Hepatocyte (in vitro differentiated cells): ENCODE results near the gene CALCA. TPM values are rescaled to one million over a fixed set of nuclear protein-coding genes. Genes with fewer than 3 reads are reported as not detected.

Source experiments
- DNase-seq: peaks from one replicate; pipeline ENCODE4 v3.0.0-alpha.2; 2016; ENCODE audit warnings: low spot score
- H2AFZ ChIP-seq: fragments of 200-600 bp; sonication (generic); 2 replicates; pipeline ENCODE4 v1.6.0; 2016; ENCODE audit warnings: antibody characterized with exemption, mild to moderate bottlenecking
- H3K27ac ChIP-seq: fragments of 200-600 bp; sonication (generic); 2 replicates; pipeline ENCODE4 v1.5.1; 2016; ENCODE audit warnings: mild to moderate bottlenecking
- H3K27me3 ChIP-seq: fragments of 200-600 bp; sonication (generic); 2 replicates; pipeline ENCODE4 v1.6.1; 2016
- H3K36me3 ChIP-seq: fragments of 200-600 bp; sonication (generic); replicated peaks from 2 replicates; pipeline ENCODE4 v1.5.1; 2016; ENCODE audit warnings: low read depth; ENCODE audit not compliant: insufficient read depth
- H3K4me1 ChIP-seq: fragments of 200-600 bp; sonication (generic); 2 replicates; pipeline ENCODE4 v1.5.1; 2016; ENCODE audit warnings: mild to moderate bottlenecking, moderate library complexity; ENCODE audit not compliant: insufficient read depth
- H3K4me2 ChIP-seq: fragments of 200-600 bp; sonication (generic); 2 replicates; pipeline ENCODE4 v1.6.0; 2016
- H3K4me3 ChIP-seq: fragments of 200-600 bp; sonication (generic); 2 replicates; pipeline ENCODE4 v1.5.1; 2016; ENCODE audit warnings: mild to moderate bottlenecking
- H3K79me2 ChIP-seq: fragments of 200-600 bp; sonication (generic); 2 replicates; pipeline ENCODE4 v1.6.0; 2017; ENCODE audit warnings: mild to moderate bottlenecking
- H3K9me2 ChIP-seq: fragments of 200-600 bp; sonication (generic); replicated peaks from 2 replicates; pipeline ENCODE4 v1.6.0; 2017; ENCODE audit warnings: mild to moderate bottlenecking; ENCODE audit not compliant: insufficient read depth
- H3K9me3 ChIP-seq: fragments of 200-600 bp; sonication (generic); 2 replicates; pipeline ENCODE4 v1.5.1; 2016; ENCODE audit warnings: low read depth, mild to moderate bottlenecking
- H4K20me1 ChIP-seq: fragments of 200-600 bp; sonication (generic); 2 replicates; pipeline ENCODE4 v1.6.0; 2016; ENCODE audit warnings: mild to moderate bottlenecking; ENCODE audit not compliant: insufficient read depth, poor library complexity, severe bottlenecking
- EZH2 ChIP-seq: fragments of 200-600 bp; sonication (generic); IDR thresholded peaks from 2 replicates; pipeline ENCODE4 v1.6.1; 2016; ENCODE audit warnings: antibody characterized with exemption, mild to moderate bottlenecking, borderline replicate concordance
- EZH2phosphoT487 ChIP-seq: fragments of 200-600 bp; sonication (generic); IDR thresholded peaks from one replicate; pipeline ENCODE4 v1.6.1; 2018; ENCODE audit warnings: antibody characterized with exemption, mild to moderate bottlenecking, low read depth, moderate library complexity; ENCODE audit not compliant: unreplicated experiment, severe bottlenecking
- WGBS: methylation state at CpG from one replicate; pipeline ENCODE4 v1.1.6; 2016; ENCODE audit warnings: low lambda C conversion rate; ENCODE audit errors: missing lambda C conversion rate; 5-methylcytosine and 5-hydroxymethylcytosine counted together
- polyA plus RNA-seq: library from polyadenylated mRNA; unstranded; fragments of >200 nt; fragmentation: Nextera tagmentation; extraction: Ambion mirVana; gene quantifications from 2 replicates; pipeline ENCODE4 v1.2.1, GENCODE V29; 2016
- total RNA-seq: library from RNA; depleted of rRNA; stranded (reverse); fragments of >200 nt; gene quantifications from 2 replicates; pipeline ENCODE4 v1.2.3, GENCODE V29; 2014
- TF ChIP-seq, protein P1 (sequence below): fragments of 200-600 bp; sonication (generic); IDR thresholded peaks from 2 replicates; pipeline ENCODE4 v1.5.1; 2016; ENCODE audit warnings: antibody characterized with exemption, mild to moderate bottlenecking; ENCODE audit not compliant: poor library complexity

CALCA gene
- total and polyA plus RNA-seq, 2 experiments from 2014 or later, result not detected

DNA sequence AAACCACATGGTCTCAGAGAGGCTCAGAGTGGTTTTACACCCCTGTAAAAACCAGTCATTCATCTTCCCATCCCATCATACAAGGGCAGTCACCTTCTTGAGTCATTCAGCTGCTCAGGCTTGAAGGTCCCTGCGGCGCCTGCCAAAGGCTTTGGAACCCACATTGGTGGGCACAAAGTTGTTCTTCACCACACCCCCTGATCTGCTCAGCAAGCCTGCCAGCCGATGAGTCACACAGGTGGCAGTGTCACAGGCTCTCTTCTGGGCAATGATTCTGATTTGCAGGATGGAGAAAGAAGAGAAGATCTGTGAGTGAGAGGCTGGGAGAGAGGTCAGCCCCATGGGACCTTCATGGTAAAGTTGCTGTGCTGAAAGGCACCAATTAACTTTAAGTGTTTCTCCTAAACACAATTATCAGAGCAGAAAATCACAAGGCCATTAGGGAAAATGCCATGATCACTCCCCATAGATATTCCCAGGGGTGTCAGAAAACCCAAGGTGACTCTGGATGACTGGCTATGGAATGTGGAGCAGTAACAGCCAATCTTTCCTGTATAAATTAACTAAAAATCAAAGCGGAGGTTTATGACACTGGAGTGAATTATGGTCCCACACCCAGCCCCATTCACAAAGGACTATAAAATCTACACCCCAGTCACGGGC lies 4.4 kb downstream of the CALCA start:
- Histone ChIP-seq H3K4me2 (no peak overlapping the region), H3K36me3 (no peaks in the 10 kb centered on the region), H3K27ac (no peak overlapping the region), H3K4me3 (no peak overlapping the region), H3K9me3 (no peaks in the 10 kb centered on the region), H3K4me1 (peaks cover 8% of the 10 kb centered on the region), H4K20me1 (no peaks in the 10 kb centered on the region), H2AFZ (no peak overlapping the region), H3K9me2 (no peaks in the 10 kb centered on the region), H3K79me2 (no peaks in the 10 kb centered on the region), H3K27me3 (peaks cover 54% of the 10 kb centered on the region)
- WGBS, result 82% methylated on average over 5 of the region's 5 CpGs
- TF ChIP-seq EZH2 (no peak), EZH2phosphoT487 (no peak)
- TF ChIP-seq, protein P1, sequence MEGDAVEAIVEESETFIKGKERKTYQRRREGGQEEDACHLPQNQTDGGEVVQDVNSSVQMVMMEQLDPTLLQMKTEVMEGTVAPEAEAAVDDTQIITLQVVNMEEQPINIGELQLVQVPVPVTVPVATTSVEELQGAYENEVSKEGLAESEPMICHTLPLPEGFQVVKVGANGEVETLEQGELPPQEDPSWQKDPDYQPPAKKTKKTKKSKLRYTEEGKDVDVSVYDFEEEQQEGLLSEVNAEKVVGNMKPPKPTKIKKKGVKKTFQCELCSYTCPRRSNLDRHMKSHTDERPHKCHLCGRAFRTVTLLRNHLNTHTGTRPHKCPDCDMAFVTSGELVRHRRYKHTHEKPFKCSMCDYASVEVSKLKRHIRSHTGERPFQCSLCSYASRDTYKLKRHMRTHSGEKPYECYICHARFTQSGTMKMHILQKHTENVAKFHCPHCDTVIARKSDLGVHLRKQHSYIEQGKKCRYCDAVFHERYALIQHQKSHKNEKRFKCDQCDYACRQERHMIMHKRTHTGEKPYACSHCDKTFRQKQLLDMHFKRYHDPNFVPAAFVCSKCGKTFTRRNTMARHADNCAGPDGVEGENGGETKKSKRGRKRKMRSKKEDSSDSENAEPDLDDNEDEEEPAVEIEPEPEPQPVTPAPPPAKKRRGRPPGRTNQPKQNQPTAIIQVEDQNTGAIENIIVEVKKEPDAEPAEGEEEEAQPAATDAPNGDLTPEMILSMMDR, result no peak
- DNase-seq, result no peak

DNA sequence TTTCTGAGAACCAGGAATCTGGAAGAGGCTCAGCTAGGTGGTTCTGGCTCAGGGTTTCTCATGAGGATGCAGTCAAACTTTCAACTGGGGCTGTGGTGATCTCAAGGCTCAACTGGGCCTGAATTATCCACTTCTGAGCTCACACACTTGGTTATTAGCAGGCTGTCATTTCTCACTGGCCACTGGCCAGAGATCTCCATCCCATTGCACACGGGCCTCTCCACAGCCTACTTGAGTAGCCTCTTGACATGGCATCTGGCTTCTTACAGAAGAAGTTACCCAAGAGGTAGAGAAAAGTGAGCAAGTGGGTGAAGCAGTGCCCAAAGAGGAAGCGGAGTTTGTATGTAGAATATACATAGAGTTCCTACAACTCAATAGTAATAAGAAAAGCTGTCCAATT lies 16.0 kb downstream of the CALCA start:
- no peaks in the 10 kb centered on the region for H3K9me2 ChIP-seq
- no peak for DNase-seq
- no peaks in the 10 kb centered on the region for H3K27me3 ChIP-seq
- no peaks in the 10 kb centered on the region for H3K9me3 ChIP-seq
- no peaks in the 10 kb centered on the region for H3K4me1 ChIP-seq
- H3K36me3 ChIP-seq, result no peaks in the 10 kb centered on the region
- no peak overlapping the region for H3K27ac ChIP-seq
- TF ChIP-seq, protein P1, result no peak
- TF ChIP-seq EZH2phosphoT487, result no peak
- TF ChIP-seq EZH2, result no peak
- no peak overlapping the region for H3K4me3 ChIP-seq
- H3K79me2 ChIP-seq, result no peaks in the 10 kb centered on the region
- no peak overlapping the region for H3K4me2 ChIP-seq
- H2AFZ ChIP-seq, result no peak overlapping the region
- H4K20me1 ChIP-seq, result no peaks in the 10 kb centered on the region
- WGBS, result 90% methylated on average over 2 of the region's 2 CpGs

DNA sequence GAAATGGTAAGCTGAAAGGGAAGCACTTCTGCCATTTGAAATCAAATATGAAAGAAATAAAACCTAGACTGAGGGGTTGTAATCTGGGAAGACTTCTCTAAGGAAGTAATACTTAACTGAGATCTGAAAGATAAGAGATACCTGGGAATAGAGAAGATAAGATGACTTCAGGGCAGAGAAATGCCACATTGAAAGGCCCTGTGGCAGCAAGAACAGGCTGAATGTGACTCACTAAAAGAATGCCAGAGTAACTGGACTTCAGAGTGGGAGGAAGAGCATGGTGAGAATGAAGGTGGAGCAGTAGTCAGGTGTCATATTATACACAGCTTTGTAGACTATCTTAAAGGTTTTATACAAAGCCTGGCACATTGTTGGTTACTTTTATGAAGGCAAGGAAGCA lies 17.6 kb downstream of the CALCA start:
- Histone ChIP-seq H3K4me1 (no peaks in the 10 kb centered on the region), H3K79me2 (no peaks in the 10 kb centered on the region), H3K27me3 (no peaks in the 10 kb centered on the region), H3K4me3 (no peak overlapping the region), H3K36me3 (no peaks in the 10 kb centered on the region), H3K9me2 (no peaks in the 10 kb centered on the region), H3K4me2 (no peak overlapping the region), H2AFZ (no peak overlapping the region), H3K27ac (no peak overlapping the region), H4K20me1 (no peaks in the 10 kb centered on the region), H3K9me3 (no peaks in the 10 kb centered on the region)
- TF ChIP-seq EZH2 (no peak), EZH2phosphoT487 (no peak)
- TF ChIP-seq, protein P1, result no peak
- DNase-seq, result no peak

DNA sequence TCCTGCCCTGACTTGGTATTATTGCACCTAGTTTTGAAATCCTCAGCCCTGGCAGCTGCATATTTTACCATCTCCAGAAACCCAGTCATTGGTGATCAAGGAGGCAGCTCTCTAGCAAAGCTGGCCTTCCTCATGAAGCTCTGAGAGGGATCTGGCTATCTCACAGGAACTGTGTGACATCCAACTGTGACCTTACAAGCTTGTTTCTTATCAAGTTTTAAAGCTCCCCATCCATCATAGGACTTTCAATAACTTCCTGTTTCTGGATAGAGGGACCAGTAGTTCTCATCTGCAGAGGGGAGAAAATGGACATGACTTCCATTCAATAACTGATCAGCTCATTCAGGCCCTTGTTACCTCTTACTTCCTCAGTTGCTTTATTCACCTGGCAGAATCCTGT lies 18.2 kb downstream of the CALCA start:
- Histone ChIP-seq H4K20me1 (no peaks in the 10 kb centered on the region), H3K27me3 (no peaks in the 10 kb centered on the region), H3K4me1 (no peaks in the 10 kb centered on the region), H3K9me3 (no peaks in the 10 kb centered on the region), H3K36me3 (no peaks in the 10 kb centered on the region), H3K27ac (no peak overlapping the region), H3K4me3 (no peak overlapping the region), H3K79me2 (no peaks in the 10 kb centered on the region), H3K9me2 (no peaks in the 10 kb centered on the region), H3K4me2 (no peak overlapping the region), H2AFZ (no peak overlapping the region)
- no peak for DNase-seq
- TF ChIP-seq EZH2phosphoT487, result no peak
- no peak for TF ChIP-seq EZH2
- TF ChIP-seq, protein P1, result no peak
